GM12891 (cell line): ENCODE measurements around the gene PIK3R5.

ENCODE experiments used
- DNase-seq: peaks from one replicate; pipeline ENCODE4 v3.0.0; 2011; ENCODE audit warnings: low spot score; ENCODE audit not compliant: insufficient read length
- FAIRE-seq: peaks from 2 replicates; lab custom pipeline; 2011; peaks lifted over from hg19 to GRCh38; lab: Jason Lieb, UNC
- PAX5 ChIP-seq: IDR thresholded peaks from 2 replicates; pipeline ENCODE4 v1.6.1; 2011; ENCODE audit warnings: low read length, moderate library complexity, mild to moderate bottlenecking; ENCODE audit not compliant: insufficient read depth, severe bottlenecking
- POLR2A ChIP-seq: IDR thresholded peaks from 2 replicates; pipeline ENCODE4 v1.6.1; 2011; ENCODE audit warnings: low read depth, low read length, control low read depth
- POLR2AphosphoS5 ChIP-seq: IDR thresholded peaks from 2 replicates; pipeline ENCODE4 v1.6.1; 2011; ENCODE audit warnings: low read depth, low read length, control low read depth
- POU2F2 ChIP-seq: IDR thresholded peaks from 2 replicates; pipeline ENCODE4 v1.6.1; 2011; ENCODE audit warnings: low read depth, mild to moderate bottlenecking, control low read depth, low read length, moderate library complexity
- SPI1 ChIP-seq: IDR thresholded peaks from 2 replicates; pipeline ENCODE4 v1.6.1; 2011; ENCODE audit warnings: low read depth, low read length, control low read depth
- TAF1 ChIP-seq: IDR thresholded peaks from 2 replicates; pipeline ENCODE4 v1.6.1; 2011; ENCODE audit warnings: low read depth, low read length, control low read depth

PIK3R5 gene

DNA sequence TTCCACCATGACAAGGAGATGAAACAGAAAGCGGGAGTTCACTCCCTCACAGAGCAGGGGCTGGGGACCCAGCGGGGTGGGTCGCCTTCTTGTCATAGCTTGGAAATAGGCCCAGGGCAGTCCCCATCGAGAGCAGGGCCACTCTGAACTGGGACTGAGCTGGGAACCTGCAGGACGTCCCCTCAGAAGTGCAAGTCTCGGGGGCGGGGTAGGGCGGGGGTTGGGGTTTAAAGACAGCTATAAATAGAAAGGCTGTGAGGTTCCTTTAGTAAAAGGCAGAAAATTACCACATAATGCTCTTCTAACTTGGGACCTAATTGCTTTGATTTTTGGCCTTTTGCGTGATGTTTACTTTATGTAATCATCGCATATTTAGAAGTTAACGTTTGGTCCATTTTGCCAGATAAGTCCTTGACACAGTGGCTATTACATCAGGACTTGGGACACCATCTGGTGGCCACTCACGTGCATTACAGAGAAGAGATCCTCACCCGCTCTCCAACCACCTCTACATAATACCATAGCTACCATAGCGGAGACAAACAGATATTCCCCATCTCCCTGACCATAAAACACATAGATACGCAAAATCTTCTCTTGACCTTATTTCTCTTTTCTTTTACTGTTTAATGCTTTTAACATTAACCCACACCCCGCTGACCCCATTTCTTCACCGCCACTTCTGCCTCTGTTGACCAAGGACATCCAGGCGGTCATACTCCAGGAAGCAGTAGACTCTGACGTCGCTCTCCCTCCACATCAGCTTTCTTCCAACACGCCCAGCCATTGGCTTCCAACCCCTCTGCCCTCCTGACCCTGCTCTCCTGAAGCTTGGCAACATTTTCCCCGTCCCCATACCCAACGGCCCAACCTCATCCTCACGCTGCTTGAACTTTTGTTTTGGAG, 70.6 kb downstream of the PIK3R5 start:
- TF ChIP-seq POU2F2, result no peak
- peak; percentile 29; the same call in 1 of the 2 replicates for TF ChIP-seq POLR2AphosphoS5
- FAIRE-seq (peak; percentile 96), DNase-seq (no peak)

DNA sequence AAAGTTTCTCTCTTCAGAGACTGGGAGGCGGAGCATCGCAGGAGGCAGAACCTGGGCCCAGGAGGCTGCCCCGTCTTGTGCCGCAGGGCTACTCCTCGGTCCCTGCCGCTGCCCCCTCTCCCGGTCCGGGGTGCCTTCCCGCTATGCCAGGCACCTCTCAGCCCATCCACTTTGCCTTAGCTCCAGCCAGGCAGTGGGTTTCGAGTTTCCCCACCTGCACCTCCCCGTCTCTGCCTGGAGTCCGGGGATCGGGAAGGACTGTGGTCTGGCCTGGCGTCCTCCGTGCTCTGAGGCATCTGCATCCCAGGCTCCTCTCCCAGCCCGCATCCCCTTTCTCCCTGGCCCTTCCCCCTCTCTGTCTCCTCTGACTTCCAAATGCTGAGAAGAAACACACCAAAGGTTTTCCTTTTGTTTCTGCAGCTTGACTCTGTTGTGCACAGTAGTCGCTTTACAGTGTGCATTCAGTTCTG, 71.3 kb downstream of the PIK3R5 start:
- DNase-seq, result no peak
- FAIRE-seq, result peak; percentile 58
- TF ChIP-seq POLR2A (no peak), POU2F2 (no peak), PAX5 (no peak), TAF1 (no peak), POLR2AphosphoS5 (no peak), SPI1 (no peak)

DNA sequence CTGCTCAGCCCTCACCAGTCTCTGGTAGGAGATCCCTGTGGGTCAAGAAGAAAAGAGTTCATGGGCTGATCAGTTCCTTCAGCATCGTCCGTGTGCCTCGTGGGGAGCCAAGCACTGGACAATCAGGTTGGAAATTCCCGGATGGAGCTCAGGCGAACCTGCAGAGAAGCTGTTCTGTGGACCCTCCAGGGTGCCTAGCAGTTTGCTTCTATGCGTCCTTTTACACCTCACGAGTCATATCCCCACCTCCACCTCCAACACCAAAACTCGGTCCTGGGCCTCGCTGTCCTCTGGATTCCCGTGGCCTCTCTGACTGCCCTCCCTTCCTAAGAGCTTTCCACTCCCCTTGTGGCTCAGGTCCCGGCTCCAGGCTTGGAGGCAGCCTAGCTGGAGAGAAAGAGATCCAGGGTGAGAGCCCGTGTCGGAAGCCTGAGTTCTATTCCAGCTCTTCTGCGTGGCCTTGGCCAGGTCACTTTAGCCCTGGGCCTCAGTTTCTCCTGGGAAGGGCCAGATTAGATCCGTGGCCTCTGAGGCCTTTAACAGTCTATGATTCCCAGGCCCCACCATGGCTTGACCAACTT, 71.8 kb downstream of the PIK3R5 start:
- TF ChIP-seq POLR2AphosphoS5 (no peak), POU2F2 (no peak), SPI1 (no peak), PAX5 (no peak), POLR2A (no peak), TAF1 (no peak)
- no peak for FAIRE-seq
- no peak for DNase-seq

DNA sequence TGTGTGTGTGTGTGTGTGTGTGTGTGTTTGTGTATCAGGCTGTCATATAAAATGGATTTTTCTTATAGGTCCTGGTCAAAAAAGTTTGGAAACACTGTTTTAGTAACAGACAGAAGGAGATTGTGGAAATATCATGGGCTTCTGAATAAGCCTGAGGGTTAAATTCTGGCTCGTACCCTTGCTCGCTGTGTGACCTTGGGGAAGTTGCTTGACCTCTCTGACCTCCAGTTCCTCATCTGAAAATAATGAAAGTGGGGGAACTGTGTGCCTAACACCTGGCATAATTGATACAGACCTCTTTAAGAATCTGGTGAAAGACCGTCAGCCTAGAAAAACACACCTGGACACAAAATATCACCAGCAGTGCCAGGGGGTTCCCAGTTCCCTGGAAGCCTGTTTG, 72.4 kb downstream of the PIK3R5 start:
- TF ChIP-seq POLR2AphosphoS5 (no peak), PAX5 (no peak), POLR2A (no peak), SPI1 (no peak), TAF1 (no peak), POU2F2 (no peak)
- DNase-seq (no peak), FAIRE-seq (no peak)

DNA sequence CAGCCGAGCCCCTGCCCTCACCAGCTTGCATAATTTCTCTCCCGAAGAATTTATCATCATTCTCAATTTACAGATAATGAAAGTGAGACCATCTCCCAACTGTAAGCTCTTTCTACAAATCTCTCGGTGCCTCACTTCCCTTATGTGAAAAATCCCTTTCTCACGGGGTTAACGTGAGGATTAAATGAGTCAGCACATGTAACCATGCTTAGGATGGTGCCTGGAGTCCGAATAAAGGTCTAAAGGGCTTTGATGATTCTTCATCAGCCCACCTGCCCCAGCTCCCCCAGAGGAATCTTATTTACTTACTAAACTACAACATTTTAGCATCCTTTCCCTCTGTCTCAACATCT, 73.2 kb downstream of the PIK3R5 start:
- FAIRE-seq, result peak; percentile 97
- peak; percentile 86 for TF ChIP-seq SPI1
- no peak; the same call in 1 of the 2 replicates for TF ChIP-seq POU2F2
- no peak for DNase-seq

DNA sequence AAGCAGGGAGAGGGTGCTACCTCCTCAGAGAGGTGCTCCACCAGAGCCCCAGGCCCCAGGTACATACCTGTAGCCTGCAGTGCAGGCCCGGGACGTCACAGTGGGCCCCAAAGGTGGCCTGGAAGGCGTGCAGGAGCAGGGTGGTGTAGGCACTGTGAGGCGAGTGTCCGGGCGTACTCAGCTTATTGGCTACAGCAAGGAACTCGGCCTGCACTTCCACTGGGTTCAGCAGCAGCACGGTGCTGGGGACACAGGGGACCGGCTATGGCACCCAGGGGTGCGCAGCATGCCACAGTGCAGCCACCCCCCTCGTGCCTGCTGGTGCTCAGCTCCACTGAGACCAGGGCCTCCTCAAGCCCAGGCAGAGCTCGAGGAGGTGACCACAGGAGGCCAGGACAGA, 74.8 kb downstream of the PIK3R5 start:
- FAIRE-seq (no peak), DNase-seq (no peak)
- no peak; the same call in 1 of the 2 replicates for TF ChIP-seq POLR2A

DNA sequence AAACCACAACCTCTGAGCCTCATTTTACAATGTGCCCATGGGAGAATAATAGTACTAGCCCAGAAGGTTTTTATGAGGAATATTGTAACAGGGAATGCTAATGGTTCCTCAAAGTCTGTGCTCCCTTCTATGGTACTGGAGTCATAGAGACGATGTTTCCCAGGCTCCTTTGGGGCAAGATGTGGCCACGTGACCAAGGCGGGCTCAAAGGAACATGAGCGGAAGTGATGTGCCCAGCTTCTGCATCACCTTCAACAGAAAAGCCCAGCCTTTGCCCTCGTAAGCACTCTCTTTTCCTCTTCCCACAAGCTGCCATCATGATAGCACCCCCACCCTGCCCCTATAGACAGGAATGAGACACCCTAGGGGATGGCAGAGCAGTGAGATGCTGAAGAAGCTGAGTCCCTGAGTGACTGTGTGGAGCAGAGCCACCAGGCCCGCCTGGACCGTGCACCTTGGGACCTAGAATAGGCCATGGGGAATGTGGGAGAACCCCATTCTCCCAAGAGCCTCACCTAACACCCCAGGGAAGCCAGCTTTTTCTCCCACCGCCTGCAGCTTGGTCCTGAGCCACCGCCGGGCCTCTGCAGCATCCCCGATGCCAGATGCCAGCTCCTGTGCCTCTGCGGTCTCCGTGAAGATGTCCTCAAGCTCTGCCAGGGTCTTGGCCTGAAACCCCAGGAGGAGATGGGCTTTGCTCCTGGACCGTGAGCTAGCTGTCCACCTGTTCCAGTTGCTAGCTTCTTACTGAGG, 75.9 kb downstream of the PIK3R5 start:
- no peak for FAIRE-seq
- DNase-seq, result no peak
- TF ChIP-seq PAX5, result no peak
- TF ChIP-seq SPI1, result no peak
- TF ChIP-seq POU2F2, result no peak
- no peak for TF ChIP-seq POLR2AphosphoS5
- TF ChIP-seq TAF1, result no peak
- TF ChIP-seq POLR2A, result no peak; the same call in 1 of the 2 replicates

DNA sequence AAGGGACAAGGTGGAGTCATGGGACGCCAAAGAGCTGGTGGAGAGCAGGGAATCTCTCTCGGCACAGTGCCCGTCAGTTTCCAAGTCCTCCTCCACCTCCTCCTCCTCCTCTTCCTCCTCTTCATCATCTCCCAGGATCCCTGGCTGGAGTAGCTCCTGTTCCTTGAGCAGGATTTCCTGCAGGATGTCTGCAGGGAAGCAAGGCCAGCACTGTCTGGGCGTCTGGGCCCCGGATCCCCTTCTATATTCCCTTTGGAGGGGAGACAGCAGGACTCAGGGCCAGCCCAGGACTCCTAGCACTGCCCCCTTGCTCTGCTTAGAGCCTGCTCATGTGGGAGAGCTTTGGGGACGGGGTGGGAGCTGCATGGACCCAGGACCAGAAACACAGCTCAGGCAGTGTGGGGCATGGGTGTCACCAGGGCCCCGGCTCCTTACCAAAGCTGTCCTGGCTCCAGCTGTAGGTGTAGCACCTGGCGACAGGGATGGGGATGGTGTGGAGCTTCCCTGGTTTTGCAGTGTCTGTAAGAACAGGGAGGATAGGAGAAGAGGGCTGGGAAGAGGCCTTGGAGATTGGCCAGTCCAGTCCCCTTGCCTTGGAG, 76.7 kb downstream of the PIK3R5 start:
- no peak for DNase-seq
- no peak for TF ChIP-seq POU2F2
- TF ChIP-seq TAF1, result no peak
- no peak for TF ChIP-seq SPI1
- TF ChIP-seq POLR2A, result no peak
- no peak for TF ChIP-seq POLR2AphosphoS5
- TF ChIP-seq PAX5, result no peak
- no peak for FAIRE-seq

DNA sequence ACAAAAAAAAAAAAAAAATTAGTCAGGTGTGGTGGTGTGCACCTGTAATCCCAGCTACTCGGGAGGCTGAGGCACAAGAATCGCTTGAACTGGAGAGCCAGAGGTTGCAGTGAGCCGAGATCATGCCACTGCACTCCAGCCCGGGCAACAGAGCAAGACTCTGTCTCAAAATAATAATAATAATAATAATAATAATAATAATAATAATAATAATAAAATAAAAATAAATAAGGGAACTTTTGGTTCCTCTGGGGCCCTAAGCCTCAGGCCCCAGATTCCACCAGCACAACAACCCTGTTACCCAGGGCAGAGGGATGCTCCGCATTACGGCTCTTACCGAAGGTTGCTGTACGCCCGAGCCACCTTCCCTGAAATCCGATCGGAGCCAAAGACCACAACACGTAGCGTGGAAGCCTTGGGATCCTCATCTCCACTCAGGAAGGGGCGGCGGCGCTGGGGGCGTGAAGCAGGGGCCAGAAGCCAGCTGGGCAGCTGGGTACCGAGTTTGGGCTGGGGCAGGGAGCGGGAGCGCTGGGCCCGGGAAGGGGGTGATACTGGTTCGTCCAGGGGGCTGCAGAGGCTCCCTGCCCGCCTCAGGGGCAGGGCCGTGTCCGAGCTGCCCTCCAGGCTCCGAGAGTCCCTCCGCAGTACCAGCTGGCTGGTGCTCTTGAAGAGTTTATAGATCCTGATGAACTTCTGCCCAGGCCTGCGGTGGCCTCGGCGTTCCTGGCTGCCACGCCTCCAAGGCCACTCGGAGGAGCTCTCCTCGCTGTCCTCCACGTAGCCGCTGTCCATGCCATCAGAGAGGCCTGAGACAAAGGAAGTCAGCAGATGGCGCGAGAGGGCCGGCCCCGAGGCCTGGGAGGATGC, 77.4 kb downstream of the PIK3R5 start:
- no peak for DNase-seq
- no peak for FAIRE-seq
- TF ChIP-seq PAX5 (no peak), POU2F2 (no peak), POLR2A (no peak), POLR2AphosphoS5 (no peak), SPI1 (no peak), TAF1 (no peak)
